HS-27A (cell line): ENCODE results near the gene TEAD3.

Experiments used
- DNase-seq: peaks from one replicate; pipeline ENCODE4 v3.0.0-alpha.2; 2012; ENCODE audit warnings: low read depth, missing footprints

The TEAD3 gene

DNA sequence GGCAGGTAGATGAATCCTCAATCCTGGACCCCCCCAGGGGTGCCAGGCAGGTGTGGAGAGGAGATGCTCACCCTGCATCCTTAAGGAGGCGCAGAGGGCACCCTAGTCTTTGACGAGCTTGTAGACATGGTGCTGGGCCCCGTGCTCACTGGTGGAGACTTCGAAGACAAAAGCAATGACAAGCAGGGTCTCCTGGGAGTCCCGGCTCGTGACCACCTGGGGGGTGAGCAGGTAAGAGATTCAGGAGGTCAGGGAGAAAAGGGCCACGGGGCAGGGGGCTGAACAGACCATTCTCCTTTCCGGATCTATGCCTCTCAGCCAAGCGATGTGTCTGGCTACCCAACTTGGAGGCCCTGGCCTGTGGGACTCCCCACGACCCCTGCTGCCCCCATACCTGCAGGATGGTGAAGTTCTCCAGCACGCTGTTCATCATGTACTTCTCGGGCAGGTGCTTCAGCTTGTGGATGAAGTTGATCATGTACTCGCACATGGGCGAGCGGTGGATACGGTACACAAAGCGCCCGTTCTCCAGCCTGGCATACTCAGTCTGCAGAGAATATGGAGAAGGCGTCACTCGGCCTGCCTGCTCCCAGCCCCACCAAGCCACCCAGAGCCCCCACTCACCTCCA is 21.8 kb downstream of the TEAD3 start:
- DNase-seq = no peak

DNA sequence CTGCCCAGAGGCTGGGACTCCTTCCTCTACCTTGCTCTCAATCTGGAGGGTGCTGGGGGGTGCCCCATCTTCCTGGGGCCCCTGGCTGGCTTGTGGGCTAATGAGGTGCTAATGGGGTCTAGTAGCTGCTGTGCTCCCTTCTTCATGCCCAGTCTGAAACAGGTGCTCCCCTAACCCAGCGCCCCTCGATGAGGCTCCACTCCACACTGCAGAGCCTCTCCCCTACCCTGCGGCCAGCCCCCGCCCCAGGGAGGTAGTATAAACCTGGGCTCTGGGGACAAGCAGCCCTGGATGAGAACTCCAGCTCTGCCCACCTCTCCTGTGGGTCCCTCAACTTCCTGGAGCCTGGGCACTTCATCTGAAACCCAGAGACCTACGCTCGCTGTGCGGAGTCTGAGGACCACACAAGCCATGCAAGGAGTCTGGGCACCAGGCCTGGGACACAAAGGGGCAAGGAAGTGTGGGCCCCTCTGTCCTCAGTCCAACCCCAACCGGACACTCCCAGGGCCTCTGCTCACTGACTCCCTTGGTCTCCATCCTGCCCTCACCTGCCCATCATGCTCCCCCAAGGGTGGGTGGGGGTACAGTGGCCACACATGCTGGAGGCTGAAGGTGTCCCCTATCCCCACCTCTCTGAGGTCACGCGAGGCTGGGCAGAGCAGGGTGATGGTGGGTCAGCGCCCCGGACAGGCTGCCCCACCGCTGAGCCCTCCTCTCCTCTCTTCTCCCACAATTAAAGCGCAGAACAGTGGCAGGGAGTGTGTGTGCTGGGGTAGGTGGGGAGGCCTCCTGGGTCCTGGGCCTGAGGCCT is 22.5 kb downstream of the TEAD3 start:
- DNase-seq = no peak

DNA sequence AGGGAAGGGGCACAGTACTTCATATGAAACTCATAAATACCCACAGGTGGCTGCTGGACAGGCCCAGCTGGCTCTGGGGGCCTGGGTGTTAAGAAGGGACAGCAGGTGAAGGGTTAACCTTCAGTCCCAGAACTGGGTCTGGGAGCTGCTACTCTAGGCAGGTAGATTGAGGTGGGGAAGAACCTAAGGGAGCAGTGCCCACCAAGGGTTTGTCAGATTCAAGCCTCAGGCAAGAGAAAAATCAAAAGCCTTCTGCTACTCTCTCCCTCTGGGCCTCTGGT is 23.1 kb downstream of the TEAD3 start:
- DNase-seq = no peak

DNA sequence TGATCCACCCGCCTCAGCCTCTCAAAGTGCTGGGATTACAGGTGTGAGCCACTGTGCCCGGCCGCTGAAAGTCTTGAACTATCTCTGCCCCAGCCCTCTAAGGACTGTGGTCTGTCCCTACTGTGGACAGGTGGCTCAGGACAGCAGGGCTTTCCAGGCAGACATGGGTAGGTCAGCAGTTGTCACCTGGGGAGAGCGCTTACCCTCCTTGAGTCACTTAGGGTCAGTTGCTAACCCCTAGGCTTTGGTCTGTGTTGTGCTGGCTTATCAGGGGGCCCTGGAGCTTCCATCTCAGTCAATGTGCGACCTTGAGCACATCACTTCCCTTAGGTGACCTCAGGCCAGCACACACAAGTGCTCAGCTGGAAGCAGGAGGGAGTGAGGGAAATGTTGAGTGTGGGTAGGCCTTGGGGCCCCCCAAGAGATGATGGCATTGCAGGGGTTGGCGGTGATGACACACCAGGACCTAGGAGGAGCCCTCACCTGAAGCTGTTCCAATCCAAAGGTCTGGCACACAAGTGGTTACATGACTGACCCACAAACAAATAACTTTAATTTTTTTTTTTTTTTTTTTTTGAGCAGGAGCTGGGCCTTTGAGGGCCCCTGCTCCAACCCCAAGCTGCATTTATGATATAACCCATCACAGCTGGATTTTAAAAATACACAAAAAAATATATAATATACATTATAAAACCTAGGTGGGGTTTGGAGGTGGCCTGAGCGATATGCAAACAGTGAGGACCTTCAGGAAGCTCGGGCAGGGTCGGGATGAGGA is 23.6 kb downstream of the TEAD3 start:
- DNase-seq = no peak

DNA sequence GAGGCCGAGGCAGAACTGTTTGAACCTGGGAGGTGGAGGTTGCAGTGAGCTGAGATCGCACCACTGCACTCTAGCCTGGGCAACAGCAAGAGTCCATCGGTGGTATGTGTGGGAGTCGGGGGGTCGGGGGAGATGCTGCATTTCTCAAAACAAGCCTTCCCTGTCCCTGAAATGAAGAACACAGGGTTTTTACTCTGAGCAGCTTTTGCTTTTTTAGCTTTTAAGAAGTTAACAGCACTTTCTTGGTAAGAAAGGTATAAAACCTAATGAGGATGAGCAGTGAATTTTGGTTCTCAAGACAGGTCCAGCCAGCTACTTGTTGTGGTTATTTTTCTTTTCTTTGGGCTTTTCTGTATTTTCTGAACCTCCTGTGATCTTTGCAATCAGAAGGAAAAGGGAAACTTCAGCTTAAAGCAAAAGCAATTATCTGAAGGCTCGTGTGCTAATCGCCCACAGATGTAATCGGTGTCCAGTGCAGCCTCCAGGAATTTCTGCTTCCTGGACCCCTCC is 25.0 kb downstream of the TEAD3 start:
- no peak for DNase-seq

DNA sequence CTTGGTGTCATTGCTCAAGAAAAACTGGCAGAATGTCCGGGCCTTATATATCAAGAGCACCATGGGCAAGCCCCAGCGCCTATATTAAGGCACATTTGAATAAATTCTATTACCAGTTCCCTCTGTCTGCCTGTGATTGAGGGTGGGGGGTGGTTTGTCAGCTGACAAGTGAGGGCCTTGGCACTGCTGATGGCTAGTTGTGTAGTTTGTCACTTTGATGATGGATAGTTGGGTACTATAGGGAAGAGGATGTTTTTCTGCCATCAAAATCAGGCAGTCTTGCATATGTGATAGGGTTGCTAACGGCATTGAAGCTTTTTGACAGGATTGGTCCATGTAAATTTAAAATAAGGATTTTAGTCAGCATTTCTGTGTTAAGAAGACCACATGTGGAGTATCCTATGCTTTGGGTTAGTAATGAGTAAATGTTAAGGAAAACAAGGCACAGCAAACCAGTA is 26.2 kb downstream of the TEAD3 start:
- DNase-seq = no peak

DNA sequence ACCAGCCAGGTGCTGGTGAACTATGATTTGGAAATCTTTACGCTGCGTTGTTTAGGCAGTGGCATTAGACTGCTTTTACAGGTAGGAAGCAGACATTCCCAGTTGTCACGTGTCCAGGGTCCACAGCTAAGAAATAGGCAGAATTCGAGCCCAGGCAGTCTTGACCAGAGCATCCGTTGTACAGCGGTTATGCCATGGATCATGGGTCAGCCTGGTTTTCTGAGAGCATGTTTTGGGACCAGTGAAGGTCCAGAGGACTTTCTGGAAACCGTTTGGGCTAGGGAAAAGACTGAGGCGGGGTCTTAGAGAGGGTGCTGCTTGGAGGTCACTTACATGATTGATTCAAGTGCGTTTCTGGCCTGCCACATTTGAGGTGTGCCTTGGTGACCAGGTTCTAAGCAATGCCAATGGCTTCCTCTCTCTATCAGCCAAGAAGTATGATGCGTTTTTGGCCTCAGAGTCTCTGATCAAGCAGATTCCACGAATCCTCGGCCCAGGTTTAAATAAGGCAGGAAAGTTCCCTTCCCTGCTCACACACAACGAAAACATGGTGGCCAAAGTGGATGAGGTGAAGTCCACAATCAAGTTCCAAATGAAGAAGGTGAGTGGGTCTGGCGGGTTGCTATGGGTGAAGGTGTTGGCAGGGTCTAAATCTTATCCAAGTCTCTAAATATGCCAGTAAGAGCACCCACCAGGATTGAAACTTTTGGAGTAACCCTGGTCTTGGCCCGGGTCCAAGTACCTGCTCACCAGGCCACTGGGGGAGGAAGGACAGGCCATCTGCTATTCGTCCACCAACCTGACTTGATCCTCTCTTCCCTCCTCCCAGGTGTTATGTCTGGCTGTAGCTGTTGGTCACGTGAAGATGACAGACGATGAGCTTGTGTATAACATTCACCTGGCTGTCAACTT is 26.9 kb downstream of the TEAD3 start:
- DNase-seq = no peak

DNA sequence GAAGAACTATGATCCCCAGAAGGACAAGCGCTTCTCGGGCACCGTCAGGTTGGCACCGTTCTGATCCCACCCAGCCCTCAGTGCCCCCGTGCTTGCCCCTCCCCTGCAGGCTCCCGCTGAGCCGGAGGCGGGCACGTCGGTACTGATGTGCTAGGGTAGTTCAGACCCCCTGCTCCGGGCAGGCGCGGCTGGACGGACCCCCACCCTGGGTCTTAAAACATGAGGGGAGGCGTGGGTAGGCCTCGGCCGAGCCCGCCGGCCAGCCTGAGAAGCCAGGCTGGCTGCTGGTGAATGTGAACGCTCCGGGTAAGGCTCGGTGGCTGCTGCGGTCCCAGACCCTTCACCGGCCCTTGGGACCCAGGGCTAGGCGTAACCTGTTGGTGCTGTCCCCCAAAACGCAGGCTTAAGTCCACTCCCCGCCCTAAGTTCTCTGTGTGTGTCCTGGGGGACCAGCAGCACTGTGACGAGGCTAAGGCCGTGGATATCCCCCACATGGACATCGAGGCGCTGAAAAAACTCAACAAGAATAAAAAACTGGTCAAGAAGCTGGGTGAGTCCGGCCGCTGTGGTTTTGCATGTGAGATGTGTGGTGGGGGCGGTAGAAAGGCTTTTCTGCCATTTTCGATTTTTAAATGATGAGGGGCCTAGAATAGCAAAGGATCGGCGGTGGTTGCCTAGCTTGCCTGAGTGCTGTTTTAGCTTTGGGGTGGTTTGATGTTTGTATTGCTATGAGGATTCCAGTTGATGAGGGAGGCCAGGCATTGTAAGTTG is 27.7 kb downstream of the TEAD3 start:
- no peak for DNase-seq

DNA sequence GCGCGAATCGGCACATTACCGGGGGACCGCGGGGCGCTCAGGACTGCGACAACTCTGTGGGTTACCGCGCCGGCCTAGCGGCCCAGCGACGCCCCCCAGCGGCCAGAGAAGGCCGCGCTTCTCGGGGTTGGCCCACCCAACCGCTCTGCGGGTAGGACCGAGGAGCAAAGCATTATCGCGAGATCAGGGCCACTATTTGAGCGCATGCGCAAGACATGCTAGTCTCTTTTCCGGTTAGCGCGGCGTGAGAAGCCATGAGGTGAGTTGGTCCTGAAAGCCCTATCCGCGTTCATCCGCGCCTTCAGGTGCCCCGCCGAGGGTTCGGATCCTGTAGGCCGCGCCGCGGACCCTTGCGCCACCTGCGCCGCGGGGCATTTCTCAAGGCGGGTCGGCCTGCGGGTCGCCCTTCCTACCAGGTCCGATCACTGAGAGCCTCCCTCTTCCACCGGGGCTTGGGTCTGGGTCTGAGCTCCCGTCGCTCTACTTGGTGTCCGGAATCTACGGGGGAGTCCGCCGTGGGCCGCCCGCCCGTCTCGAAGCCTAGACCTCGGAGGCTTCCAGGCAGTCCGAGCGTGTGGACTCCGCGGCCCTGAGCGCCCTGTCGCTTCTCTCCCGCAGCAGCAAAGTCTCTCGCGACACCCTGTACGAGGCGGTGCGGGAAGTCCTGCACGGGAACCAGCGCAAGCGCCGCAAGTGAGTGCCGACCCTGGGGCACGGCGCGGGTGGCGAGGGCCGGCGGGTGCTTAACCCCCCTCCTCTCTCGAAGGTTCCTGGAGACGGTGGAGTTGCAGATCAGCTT is 28.5 kb downstream of the TEAD3 start, which contains the start of gene RPL10A:
Gene RPL10A, plus strand, starts transcription at position 221 of the 799 bp plus-strand sequence. Its CDS starts 34 bp downstream, at position 255.
- DNase-seq = peak; percentile 95

DNA sequence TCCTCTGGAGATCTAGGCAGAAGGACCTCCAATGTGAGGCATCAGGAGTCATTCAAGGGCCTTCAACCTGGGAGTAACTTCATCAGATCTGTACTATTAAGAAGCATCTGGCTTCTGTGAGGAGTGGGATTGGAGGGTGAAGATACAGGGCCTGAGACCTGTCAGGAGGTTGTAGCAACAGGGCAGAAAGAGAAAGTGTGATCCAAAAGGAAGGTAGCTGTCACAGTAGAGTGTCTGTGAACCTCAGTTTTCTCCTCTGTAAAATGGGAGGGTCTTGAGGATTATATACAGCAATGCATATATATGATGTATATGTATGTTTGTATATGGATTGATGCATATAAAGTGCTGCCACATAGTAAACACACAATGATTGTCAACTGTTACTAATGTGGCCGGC is 31.2 kb downstream of the TEAD3 start:
- no peak for DNase-seq

DNA sequence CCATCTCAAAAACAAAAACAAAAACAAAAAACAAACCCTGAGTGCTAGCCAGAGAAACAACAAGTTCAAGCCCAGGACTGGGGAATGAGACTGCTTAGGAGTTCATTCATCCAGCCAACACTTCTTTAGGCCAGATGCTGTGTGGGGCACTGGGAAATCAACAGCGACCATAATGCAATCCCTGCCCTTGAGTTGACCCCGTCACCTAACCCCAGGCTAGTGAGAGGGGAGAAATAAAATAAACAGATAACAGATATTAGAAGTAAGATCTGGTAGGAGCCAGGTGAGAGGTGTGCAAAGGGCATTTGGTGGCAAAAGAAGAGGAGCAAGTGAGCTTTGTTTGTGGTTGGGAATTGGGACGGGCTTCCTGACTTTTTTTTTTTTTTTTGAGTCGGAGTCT is 33.6 kb downstream of the TEAD3 start:
- no peak for DNase-seq

DNA sequence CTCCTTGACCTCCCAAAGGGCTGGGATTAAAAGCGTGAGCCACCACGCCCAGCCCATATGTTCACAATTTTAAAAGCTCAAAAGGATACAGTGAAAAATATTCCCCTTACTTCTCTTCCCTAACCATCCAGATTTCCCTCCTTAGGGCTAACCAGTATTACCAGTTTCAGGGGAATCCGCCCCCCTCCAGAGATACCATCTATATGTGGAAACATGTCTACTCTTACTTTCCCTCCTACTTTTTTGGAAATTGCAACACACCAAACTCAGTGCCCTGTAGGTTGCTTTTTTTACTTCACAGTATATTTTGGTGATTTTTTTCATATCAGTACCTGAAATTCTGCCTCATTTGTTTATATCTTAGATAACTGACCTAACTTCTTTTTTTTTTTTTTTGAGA is 35.6 kb downstream of the TEAD3 start:
- DNase-seq = no peak

DNA sequence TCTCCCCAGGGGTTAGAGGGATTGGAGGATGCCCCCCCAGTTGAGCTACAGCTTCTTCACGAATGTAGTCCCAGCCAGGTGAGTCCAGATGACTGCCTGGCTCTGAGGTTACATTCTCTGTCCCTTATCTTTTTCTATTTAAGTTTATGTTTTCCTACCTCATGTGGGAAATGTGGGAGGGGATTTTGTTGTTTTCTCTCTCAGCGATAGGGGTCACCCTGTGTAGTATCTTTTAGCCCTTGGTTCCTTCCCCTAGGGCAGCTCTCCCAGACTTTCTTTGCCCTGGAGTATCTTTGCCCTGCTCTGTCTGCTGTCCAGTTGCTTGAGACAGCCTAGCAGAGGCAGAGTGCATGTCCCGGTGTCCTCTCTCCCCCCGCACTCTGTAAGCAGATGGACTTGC is 39.0 kb downstream of the TEAD3 start:
- no peak for DNase-seq

DNA sequence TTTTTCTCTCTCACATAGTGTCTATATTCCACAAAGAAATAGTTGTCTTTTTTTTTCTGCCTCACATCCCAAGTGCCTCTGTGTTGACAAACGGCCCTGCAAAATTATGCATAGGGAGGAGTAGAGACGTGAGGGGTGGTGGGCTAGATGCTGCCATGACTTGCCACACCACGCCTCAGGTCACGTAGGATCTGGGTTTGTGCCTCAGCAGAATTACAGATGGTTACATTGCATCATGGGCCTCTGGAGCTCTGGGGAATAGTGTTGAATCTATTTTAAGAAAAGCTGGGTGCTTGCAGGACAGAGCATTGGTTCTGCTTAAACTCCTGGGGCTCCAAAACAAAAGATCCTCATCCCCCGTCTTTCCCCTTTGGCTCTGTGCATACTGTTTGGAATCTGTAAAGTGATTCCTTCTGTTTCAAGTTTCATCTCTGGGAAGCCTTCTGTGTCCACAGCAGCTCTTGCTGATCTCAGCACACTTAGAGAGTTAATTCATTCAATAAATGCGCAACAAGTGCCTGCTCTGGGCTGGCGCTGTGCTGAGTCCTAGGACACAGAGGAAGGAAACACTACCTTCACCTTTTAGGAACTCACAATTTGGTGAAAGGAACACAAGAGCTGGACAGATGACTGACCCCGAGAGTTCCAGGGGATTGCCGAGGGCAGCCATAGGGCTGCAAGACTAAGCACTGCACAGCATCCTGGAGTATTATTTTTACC is 42.3 kb downstream of the TEAD3 start:
- DNase-seq = no peak

DNA sequence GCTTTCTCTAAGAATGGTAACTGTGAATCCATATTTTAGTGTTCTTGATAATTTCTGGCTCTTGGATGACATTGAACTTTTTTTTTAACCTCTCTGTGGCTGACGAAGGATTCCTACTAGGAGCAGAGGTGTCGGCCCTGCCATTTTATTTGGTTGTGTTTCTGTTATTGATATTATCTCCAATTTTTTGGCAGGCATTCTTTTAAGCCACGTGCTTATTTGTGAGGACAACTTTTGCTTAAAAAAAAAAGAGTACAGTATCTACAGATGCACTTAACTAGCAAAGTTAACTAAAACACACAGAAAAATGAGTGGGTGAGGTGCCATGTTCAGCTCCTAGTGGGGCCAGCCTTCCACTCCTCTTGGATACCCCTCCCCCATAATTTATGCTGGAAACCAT is 43.6 kb downstream of the TEAD3 start:
- DNase-seq = no peak

DNA sequence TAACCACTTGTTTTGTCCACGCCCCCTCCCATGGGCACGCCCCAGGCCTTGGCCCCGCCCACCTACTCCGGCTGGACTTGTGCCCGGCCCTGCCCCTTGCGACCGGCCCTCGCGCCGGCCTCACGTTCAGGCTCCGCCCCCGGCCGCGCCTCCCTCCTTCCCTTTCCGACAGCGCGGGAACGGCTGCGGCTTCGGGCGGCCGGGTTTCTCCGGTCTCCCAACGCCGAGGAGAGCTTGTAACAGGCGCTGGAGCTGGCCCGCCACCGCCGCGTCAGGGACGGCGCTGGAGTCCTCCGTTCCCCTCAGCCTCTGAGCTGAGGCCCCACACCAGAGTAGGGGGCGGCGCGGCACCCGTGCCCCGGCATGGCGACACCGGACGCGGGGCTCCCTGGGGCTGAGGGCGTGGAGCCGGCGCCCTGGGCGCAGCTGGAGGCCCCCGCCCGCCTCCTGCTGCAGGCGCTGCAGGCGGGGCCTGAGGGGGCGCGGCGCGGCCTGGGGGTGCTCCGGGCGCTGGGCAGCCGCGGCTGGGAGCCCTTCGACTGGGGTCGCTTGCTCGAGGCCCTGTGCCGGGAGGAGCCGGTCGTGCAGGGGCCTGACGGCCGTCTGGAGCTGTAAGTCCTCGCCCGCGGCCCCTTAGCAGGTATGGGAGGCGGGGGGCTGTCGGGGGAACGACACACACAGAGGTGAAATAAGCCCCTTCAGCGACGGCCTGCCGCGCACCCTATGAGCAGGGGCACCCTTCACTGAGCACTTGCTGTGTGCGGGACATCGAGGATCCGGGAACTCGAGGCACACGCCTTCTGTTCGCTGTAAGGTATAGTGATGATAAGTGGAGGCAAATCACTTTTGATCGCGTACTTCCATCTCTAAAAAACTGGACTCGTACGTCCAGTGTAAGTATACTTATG is 44.4 kb downstream of the TEAD3 start, which contains the start of gene FANCE:
Gene FANCE, plus strand, starts transcription at position 156 of the 908 bp plus-strand sequence. Its CDS starts 208 bp downstream, at position 364.
- DNase-seq = peak; percentile 78

DNA sequence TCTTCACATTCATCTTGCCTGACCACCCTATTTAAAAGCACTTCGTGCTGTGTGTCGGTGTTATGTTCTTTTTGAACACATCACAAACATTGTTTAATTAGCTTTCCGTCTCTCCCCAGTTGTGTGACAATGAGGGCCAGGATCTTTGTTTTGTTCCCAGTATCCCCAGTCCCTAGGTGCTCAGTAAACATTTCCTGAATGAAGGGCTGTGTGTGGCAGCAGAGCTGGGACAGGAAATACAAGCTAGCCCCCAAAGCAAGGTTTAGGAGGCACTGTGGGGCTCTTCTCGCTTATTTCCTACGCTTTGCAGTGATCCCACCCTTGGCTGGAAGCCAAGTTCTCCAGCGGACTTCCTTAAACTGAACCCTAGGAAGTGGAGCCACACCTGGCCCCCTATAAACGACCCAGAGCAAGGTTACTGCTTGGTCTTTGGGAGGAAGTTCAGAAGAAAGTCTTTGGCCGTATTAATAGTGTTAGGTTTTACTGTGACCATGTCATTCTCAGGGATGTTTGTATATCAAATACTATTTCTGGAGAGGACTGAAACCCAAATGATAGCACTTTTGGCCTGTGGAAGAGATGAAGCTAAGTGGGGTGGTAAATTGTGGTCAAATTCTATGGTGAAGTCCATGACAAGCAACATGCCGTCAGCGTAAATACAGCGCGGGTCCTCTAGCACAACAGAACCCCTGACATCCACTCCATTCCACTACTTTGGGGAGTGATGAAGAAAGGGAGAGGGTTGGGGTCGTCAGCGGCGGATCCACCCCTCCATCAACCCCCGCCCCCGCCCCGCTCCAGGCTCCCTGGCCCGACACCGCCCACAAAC is 45.3 kb downstream of the TEAD3 start:
- no peak for DNase-seq
